ENCODE data around the gene SARS2.

Gene SARS2

DNA sequence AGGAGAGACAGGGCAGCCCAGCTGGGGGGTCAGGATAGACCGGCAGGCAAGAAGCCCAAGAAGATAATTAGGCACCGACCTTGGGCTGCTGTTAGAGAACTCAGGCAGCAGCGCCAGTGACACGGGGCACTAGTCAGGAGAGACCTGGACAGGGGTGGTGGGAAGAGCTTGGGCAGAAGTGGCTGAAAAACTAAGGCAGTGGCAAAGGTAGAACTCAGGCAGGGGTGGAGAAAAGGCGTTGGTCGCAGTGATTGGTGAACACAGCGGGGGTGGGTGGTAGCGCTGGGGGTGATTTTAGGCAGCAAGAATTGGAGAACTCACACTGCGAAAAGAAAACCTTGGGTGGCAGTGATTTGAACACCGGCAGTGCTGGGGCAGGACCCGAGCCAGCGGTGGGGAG lies 22.9 kb downstream of the SARS2 start:
- DNase-seq (ENCODE audit: low read depth) = no peak
- no peak overlapping the region for H3K4me3 ChIP-seq (ENCODE audit: low read depth, low read length)
- TF ChIP-seq, protein P1, sequence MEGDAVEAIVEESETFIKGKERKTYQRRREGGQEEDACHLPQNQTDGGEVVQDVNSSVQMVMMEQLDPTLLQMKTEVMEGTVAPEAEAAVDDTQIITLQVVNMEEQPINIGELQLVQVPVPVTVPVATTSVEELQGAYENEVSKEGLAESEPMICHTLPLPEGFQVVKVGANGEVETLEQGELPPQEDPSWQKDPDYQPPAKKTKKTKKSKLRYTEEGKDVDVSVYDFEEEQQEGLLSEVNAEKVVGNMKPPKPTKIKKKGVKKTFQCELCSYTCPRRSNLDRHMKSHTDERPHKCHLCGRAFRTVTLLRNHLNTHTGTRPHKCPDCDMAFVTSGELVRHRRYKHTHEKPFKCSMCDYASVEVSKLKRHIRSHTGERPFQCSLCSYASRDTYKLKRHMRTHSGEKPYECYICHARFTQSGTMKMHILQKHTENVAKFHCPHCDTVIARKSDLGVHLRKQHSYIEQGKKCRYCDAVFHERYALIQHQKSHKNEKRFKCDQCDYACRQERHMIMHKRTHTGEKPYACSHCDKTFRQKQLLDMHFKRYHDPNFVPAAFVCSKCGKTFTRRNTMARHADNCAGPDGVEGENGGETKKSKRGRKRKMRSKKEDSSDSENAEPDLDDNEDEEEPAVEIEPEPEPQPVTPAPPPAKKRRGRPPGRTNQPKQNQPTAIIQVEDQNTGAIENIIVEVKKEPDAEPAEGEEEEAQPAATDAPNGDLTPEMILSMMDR (IDR thresholded peaks at IDR 0.05; ENCODE audit: low read depth, low read length, missing control alignments) = no peak

DNA sequence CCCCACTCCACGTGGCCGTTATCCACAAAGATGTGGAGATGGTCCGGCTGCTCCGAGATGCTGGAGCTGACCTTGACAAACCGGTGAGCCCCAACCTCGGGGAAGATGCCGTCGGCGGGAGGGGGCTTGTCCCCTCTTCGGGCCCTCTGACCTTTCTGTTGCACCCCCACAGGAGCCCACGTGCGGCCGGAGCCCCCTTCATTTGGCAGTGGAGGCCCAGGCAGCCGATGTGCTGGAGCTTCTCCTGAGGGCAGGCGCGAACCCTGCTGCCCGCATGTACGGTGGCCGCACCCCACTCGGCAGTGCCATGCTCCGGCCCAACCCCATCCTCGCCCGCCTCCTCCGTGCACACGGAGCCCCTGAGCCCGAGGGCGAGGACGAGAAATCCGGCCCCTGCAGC lies 23.3 kb downstream of the SARS2 start:
- DNase-seq (ENCODE audit: low read depth) = no peak
- H3K4me3 ChIP-seq (ENCODE audit: low read depth, low read length) = no peak overlapping the region
- TF ChIP-seq, protein P1 (IDR thresholded peaks at IDR 0.05; ENCODE audit: low read depth, low read length, missing control alignments) = no peak

DNA sequence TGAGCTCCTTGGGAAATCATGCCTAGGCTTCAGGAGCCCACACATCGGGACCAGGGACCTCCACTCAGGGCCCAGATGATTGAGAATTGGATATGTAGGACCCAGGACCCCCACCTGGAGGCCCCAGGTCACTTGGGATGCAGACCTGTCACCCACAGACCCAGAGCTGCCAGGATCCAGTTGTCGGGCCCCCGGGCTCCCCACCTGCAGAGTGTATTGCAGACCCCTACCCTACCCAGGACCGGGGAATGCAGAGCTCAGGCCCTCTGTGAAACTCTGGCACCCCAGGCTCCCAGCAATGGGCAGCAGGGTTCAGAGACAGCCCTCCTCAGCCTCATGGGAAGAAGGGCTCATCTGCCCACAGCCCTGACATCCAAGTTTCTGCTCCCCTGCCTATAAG lies 24.9 kb downstream of the SARS2 start:
- no peak overlapping the region for H3K4me3 ChIP-seq (ENCODE audit: low read depth, low read length)
- TF ChIP-seq, protein P1 (IDR thresholded peaks at IDR 0.05; ENCODE audit: low read depth, low read length, missing control alignments) = no peak
- no peak for DNase-seq (ENCODE audit: low read depth)

DNA sequence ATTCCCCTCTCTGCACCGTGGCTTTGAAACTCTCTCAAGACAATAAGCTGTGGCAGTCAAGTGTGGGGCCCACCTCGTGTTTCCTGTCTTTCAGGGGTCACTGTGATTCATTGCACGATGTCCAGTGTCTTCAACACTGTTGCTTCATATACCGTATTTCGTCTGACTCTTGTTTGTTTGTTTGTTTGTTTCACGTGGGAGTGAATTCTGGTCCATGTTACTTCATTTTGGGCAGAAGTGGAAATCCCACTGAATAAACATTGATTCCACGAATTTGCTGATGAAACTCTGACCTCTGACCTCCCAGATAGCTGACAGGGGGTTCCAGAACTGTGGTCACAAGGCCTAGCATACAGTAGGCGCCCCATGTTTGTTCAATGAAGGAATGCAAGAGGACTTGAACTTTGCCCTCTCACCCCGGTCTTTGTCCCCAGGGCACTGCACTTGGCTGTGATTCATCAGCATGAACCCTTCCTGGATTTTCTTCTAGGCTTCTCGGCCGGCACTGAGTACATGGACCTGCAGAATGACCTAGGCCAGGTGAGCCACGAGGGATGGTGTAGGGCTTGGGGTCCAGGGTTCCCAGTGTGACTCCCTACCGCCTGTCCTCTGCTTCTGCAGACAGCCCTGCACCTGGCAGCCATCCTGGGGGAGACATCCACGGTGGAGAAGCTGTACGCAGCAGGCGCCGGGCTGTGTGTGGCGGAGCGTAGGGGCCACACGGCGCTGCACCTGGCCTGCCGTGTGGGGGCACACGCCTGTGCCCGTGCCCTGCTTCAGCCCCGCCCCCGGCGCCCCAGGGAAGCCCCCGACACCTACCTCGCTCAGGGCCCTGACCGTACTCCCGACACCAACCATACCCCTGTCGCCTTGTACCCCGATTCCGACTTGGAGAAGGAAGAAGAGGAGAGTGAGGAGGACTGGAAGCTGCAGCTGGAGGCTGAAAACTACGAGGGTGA lies 25.7 kb downstream of the SARS2 start:
- no peak for DNase-seq (ENCODE audit: low read depth)
- H3K4me3 ChIP-seq (ENCODE audit: low read depth, low read length) = no peak overlapping the region
- TF ChIP-seq, protein P1 (IDR thresholded peaks at IDR 0.05; ENCODE audit: low read depth, low read length, missing control alignments) = no peak

DNA sequence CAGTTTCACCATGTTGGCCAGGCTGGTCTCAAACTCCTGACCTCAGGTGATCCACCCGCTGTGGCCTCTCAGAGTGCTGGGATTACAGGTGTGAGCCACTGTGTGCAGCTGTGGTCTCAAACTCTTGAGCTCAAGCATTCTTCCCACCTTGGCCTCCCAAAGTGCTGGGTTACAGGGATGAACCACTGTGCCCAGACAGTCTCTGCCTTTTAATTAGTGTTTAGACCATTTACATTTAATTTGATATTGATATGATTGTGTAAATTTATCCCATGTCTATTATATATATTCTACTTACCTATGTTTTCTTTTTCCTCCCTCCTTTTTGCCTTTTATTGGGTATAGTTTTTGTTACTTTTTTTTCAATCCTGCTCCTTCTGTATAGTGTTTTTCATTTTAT lies 28.9 kb downstream of the SARS2 start:
- no peak for DNase-seq (ENCODE audit: low read depth)
- H3K4me3 ChIP-seq (ENCODE audit: low read depth, low read length) = no peak overlapping the region
- TF ChIP-seq, protein P1 (IDR thresholded peaks at IDR 0.05; ENCODE audit: low read depth, low read length, missing control alignments) = no peak

DNA sequence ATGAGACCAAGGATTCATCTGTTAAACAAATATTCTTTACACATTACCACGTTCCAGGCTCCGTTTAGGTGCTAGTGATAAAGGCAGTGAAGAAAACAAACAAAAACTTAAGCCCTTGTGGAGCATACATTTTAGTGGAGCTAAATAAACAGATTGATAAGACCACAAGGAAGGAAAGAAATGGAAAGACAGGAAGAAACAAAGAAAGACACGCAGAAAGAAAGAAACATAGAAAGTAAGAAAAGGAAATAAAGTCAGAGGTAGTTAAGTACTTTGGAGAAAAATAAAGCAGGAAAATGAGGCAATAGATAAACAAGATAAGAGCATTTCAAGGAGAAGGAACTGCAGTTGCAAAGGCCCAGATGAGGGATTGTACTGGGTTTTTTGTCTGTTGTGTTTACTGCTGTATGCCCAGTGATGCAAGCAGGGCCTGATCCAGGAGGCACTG lies 29.8 kb downstream of the SARS2 start:
- peak overlapping the region; percentile 70 for H3K4me3 ChIP-seq (ENCODE audit: low read depth, low read length)
- DNase-seq (ENCODE audit: low read depth) = no peak

More for the DNA sequence above, 29.8 kb downstream of the SARS2 start:
- TF ChIP-seq, protein P1 (IDR thresholded peaks at IDR 0.05; ENCODE audit: low read depth, low read length, missing control alignments) = no peak
